HEK293 (cell line): ENCODE data around the gene MBLAC1.

Source experiments
- CTCF ChIA-PET: fragments of 350-600 bp; formaldehyde crosslinking; extraction: SDS; loops from one replicate; lab custom pipeline; 2021; ENCODE audit warnings: antibody characterized with exemption; lab: Yijun Ruan, JAX
- POLR2A ChIA-PET: fragments of 300-600 bp; formaldehyde crosslinking; extraction: SDS; loops from one replicate; lab custom pipeline; 2020; ENCODE audit warnings: antibody characterized with exemption, inconsistent platforms; lab: Yijun Ruan, JAX
- H3K27ac ChIP-seq: fragments of 200-500 bp; sonication (Bioruptor generic); 2 replicates; pipeline ENCODE4 v1.5.1; 2014; ENCODE audit warnings: low read depth, low read length, control low read depth, inconsistent platforms; ENCODE audit errors: extremely low read depth
- H3K36me3 ChIP-seq, 2 experiments: fragments of 200-500 bp in 1 of 2; sonication (Bioruptor generic) in 1 of 2; 1 replicate in 1 of 2; 2 replicates in 1 of 2; pipeline ENCODE4 v1.5.1; 2014 to 2017; ENCODE audit warnings: inconsistent platforms in 2 of 2, low read length in 2 of 2; ENCODE audit not compliant: control insufficient read depth in 2 of 2, insufficient read depth in 1 of 2
- H3K4me1 ChIP-seq: fragments of 200-500 bp; sonication (Bioruptor generic); 2 replicates; pipeline ENCODE4 v1.5.1; 2014; ENCODE audit warnings: mild to moderate bottlenecking, low read length, inconsistent platforms; ENCODE audit not compliant: control insufficient read depth, insufficient read depth
- H3K4me3 ChIP-seq: 2 replicates; pipeline ENCODE4 v1.5.1; 2011; ENCODE audit warnings: low read depth, mild to moderate bottlenecking, control low read depth, low read length, moderate library complexity
- H3K9me3 ChIP-seq: fragments of 200-500 bp; sonication (Bioruptor generic); 2 replicates; pipeline ENCODE4 v1.5.1; 2014; ENCODE audit warnings: low read depth, low read length, inconsistent platforms; ENCODE audit not compliant: control insufficient read depth, insufficient read depth
- KLF9 ChIP-seq: fragments of 450-650 bp; formaldehyde crosslinking; IDR thresholded peaks from 2 replicates; pipeline ENCODE4 v1.5.1; 2016; ENCODE audit warnings: missing biosample characterization, missing genetic modification characterization, low read depth
- PRDM1 ChIP-seq: fragments of 450-650 bp; formaldehyde crosslinking; IDR thresholded peaks from 2 replicates; pipeline ENCODE4; 2016; ENCODE audit warnings: missing biosample characterization, missing genetic modification characterization
- PRDM2 ChIP-seq: fragments of 450-650 bp; formaldehyde crosslinking; IDR thresholded peaks from 2 replicates; pipeline ENCODE4 v1.5.1; 2016; ENCODE audit warnings: missing biosample characterization, missing genetic modification characterization, borderline replicate concordance
- YY2 ChIP-seq: fragments of 450-650 bp; formaldehyde crosslinking; IDR thresholded peaks from 2 replicates; pipeline ENCODE4 v1.5.1; 2016; ENCODE audit warnings: missing biosample characterization, missing genetic modification characterization
- ZNF112 ChIP-seq: fragments of 450-650 bp; formaldehyde crosslinking; IDR thresholded peaks from 2 replicates; pipeline ENCODE4 v1.5.0; 2017; ENCODE audit warnings: missing biosample characterization, missing genetic modification characterization
- ZNF18 ChIP-seq: fragments of 450-650 bp; formaldehyde crosslinking; IDR thresholded peaks from 2 replicates; pipeline ENCODE4 v1.5.1; 2016; ENCODE audit warnings: missing biosample characterization, missing genetic modification characterization
- ZNF239 ChIP-seq: fragments of 450-650 bp; formaldehyde crosslinking; IDR thresholded peaks from 2 replicates; pipeline ENCODE4 v1.5.1; 2016; ENCODE audit warnings: missing biosample characterization, missing genetic modification characterization
- ZNF274 ChIP-seq, 2 experiments: fragments of 200-500 bp in 1 of 2; fragments of 450-650 bp in 1 of 2; sonication (Bioruptor generic) in 1 of 2; formaldehyde crosslinking in 1 of 2; IDR thresholded peaks; 2 replicates each; pipeline versions ENCODE4 v1.5.1 to v1.6.1; 2014 to 2016; ENCODE audit warnings: borderline replicate concordance in 1 of 2, inconsistent platforms in 1 of 2, low read length in 1 of 2, missing biosample characterization in 1 of 2, missing genetic modification characterization in 1 of 2
- ZNF311 ChIP-seq: fragments of 450-650 bp; formaldehyde crosslinking; IDR thresholded peaks from 2 replicates; pipeline ENCODE4 v1.5.1; 2017; ENCODE audit warnings: missing biosample characterization, missing genetic modification characterization, borderline replicate concordance
- ZNF341 ChIP-seq: fragments of 450-650 bp; formaldehyde crosslinking; IDR thresholded peaks from 2 replicates; pipeline ENCODE4; 2016; ENCODE audit warnings: low read depth, missing biosample characterization, missing genetic modification characterization
- ZNF366 ChIP-seq: fragments of 450-650 bp; formaldehyde crosslinking; conservative IDR thresholded peaks from 2 replicates; pipeline ENCODE4 v1.5.1; 2016; ENCODE audit warnings: missing biosample characterization, missing genetic modification characterization
- ZNF610 ChIP-seq: fragments of 450-650 bp; formaldehyde crosslinking; IDR thresholded peaks from 2 replicates; pipeline ENCODE4 v1.5.1; 2016; ENCODE audit warnings: missing biosample characterization, missing genetic modification characterization, borderline replicate concordance
- ZNF624 ChIP-seq: fragments of 450-650 bp; formaldehyde crosslinking; IDR thresholded peaks from 2 replicates; pipeline ENCODE4 v1.5.1; 2017; ENCODE audit warnings: missing biosample characterization, missing genetic modification characterization
- ZNF692 ChIP-seq: fragments of 450-650 bp; formaldehyde crosslinking; IDR thresholded peaks from 2 replicates; pipeline ENCODE4 v1.5.1; 2016; ENCODE audit warnings: missing biosample characterization, missing genetic modification characterization
- ZNF777 ChIP-seq: fragments of 450-650 bp; formaldehyde crosslinking; IDR thresholded peaks from 2 replicates; pipeline ENCODE4 v1.5.1; 2017; ENCODE audit warnings: missing biosample characterization, missing genetic modification characterization, borderline replicate concordance
- ZNF791 ChIP-seq: fragments of 450-650 bp; formaldehyde crosslinking; IDR thresholded peaks from 2 replicates; pipeline ENCODE4 v1.5.1; 2016; ENCODE audit warnings: missing biosample characterization, missing genetic modification characterization
- TF ChIP-seq, protein P1 (sequence below): fragments of 450-650 bp; formaldehyde crosslinking; IDR thresholded peaks from 2 replicates; pipeline ENCODE4 v1.5.1; 2017; ENCODE audit warnings: missing biosample characterization, missing genetic modification characterization

MBLAC1 gene

DNA sequence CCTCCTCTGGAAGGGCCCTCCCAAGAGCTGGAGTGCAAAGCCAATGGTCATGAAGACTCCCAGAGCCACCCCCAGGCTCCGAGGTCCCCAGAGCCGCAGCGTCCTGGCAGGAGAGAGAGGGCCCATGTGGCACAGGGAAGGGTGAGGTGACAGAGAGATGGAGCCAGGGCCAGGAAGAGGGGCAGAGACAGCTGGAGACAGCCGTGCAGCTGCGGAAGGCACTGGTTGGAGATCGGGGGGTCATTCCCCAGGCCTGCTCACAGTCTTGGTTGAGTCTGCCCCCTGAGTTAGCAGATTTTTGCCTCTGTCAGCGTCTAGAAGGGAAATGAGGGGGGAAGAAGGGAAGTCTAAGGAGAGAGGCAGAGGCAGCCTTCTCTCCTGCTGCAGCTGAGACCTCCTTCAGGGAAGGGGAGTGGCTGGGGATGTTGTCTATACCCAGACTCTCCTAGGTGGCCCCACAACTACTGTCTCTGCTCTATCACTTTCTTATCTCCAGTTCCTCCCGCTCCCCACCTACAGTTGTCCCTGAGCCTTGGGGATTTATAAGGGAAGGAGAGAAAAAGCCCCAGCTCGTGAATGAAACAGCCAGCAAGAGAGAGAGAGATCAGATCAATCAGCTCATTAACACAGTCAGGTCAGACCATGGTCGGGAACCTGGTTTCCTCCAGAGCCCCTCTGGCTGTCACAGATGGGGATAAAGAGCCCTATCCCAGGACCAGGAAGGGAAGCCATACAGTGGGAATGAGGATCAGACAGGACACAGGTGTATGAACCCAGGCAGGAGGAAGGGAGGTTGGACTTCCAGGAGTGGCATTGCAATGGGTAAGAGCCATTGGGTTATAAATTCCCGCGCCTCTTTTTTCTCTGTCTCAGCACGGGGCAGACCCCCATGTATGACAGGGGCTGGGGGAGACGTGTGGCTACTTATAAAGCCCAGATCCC, 40.5 kb downstream of the MBLAC1 start:
- CTCF ChIA-PET: interaction anchor here (0.6 to 1.9 kb wide), 4 partner anchors 18 to 34 kb away, joined by 3 to 9 read pairs (median 7); no protein-coding TSS in a partner anchor
- POLR2A ChIA-PET: interaction anchor here (0.5 to 2.7 kb wide), 3 partner anchors 10 to 665 kb away, joined by 5 to 13 read pairs (median 5); partner anchors contain the start of genes GPC2, LAMTOR4 and STAG3

GRCh38 chr7:100167912-100168323, 41.2 kb downstream of the MBLAC1 start:
- peaks cover 7% of the 10 kb centered on the region for H3K4me1 ChIP-seq
- ChIA-PET POLR2A (interaction anchor here (1.0 to 2.7 kb wide), 3 partner anchors 9 to 20 kb away, joined by 4 to 13 read pairs (median 5); partner anchors contain the start of genes GPC2, LAMTOR4, STAG3 and TRAPPC14), CTCF (interaction anchor here (0.6 to 1.9 kb wide), 5 partner anchors 17 to 35 kb away, joined by 3 to 9 read pairs (median 6); no protein-coding TSS in a partner anchor)
- no peak overlapping the region for H3K27ac ChIP-seq
- no peaks in the 10 kb centered on the region for H3K36me3 ChIP-seq
- no peaks in the 10 kb centered on the region for H3K9me3 ChIP-seq
- no peak overlapping the region for H3K4me3 ChIP-seq
- TF ChIP-seq ZNF692 (tag by site-specific recombination): 0 out of 2 replicates have a peak, but pooled peaks have one; percentile 62
- TF ChIP-seq ZNF624 (tag by site-specific recombination): peak; percentile 16; the same call in 1 of the 2 replicates
- TF ChIP-seq PRDM1 (tag by site-specific recombination): peak; percentile 84
- no peak for TF ChIP-seq ZNF274 (IDR thresholded peaks at IDR 0.05; ENCODE audit: low read length)
- TF ChIP-seq ZNF274 (tag by site-specific recombination; IDR thresholded peaks at IDR 0.05; ENCODE audit: borderline replicate concordance): no peak
- no peak for TF ChIP-seq ZNF239
- TF ChIP-seq ZNF610 (tag by site-specific recombination): no peak
- no peak for TF ChIP-seq PRDM2 (tag by site-specific recombination)
- TF ChIP-seq, protein P1, sequence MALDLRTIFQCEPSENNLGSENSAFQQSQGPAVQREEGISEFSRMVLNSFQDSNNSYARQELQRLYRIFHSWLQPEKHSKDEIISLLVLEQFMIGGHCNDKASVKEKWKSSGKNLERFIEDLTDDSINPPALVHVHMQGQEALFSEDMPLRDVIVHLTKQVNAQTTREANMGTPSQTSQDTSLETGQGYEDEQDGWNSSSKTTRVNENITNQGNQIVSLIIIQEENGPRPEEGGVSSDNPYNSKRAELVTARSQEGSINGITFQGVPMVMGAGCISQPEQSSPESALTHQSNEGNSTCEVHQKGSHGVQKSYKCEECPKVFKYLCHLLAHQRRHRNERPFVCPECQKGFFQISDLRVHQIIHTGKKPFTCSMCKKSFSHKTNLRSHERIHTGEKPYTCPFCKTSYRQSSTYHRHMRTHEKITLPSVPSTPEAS (tag by site-specific recombination): peak; percentile 94
- no peak for TF ChIP-seq ZNF311 (tag by site-specific recombination)
- peak; percentile 50 for TF ChIP-seq KLF9 (tag by site-specific recombination)
- peak; percentile 93; the same call in 1 of the 2 replicates for TF ChIP-seq ZNF777
- TF ChIP-seq ZNF791 (tag by site-specific recombination): 0 out of 2 replicates have a peak, but pooled peaks have one; percentile 24
- no peak for TF ChIP-seq ZNF112 (tag by site-specific recombination)
- no peak for TF ChIP-seq ZNF18
- peak; percentile 34; the same call in 1 of the 2 replicates for TF ChIP-seq YY2 (tag by site-specific recombination)

More for the DNA sequence above, 40.5 kb downstream of the MBLAC1 start:
- peaks cover 8% of the 10 kb centered on the region for H3K4me1 ChIP-seq
- no peak for TF ChIP-seq ZNF18
- TF ChIP-seq PRDM1 (tag by site-specific recombination): 0 out of 2 replicates have a peak, but pooled peaks have one; percentile 36
- TF ChIP-seq ZNF366: peak; percentile 44; the same call in 1 of the 2 replicates
- TF ChIP-seq ZNF341 (tag by site-specific recombination): 0 out of 2 replicates have a peak, but pooled peaks have one; percentile 19
- no peak overlapping the region for H3K27ac ChIP-seq
- no peaks in the 10 kb centered on the region for H3K36me3 ChIP-seq
- H3K4me3 ChIP-seq: no peak overlapping the region
- no peaks in the 10 kb centered on the region for H3K9me3 ChIP-seq
